Fibroblast of lung (primary cell): ENCODE results near the gene APBA2. TPM values are rescaled to one million over a fixed set of nuclear protein-coding genes. Genes with fewer than 3 reads are reported as not detected.

Experiments
- DNase-seq, 2 donors: peaks; one replicate each; pipeline versions ENCODE4 v3.0.0 to v3.0.0-alpha.2; 2010; ENCODE audit warnings: low read depth in 2 of 2
- H2AFZ ChIP-seq: 2 replicates; pipeline ENCODE4 v1.5.1; 2012; ENCODE audit warnings: low read length, control low read depth, inconsistent platforms
- H3K27ac ChIP-seq: 2 replicates; pipeline ENCODE4 v1.5.1; 2011; ENCODE audit warnings: low read length, control low read depth; ENCODE audit not compliant: insufficient read depth
- H3K27me3 ChIP-seq: 2 replicates; pipeline ENCODE4 v1.5.1; 2011; ENCODE audit warnings: mild to moderate bottlenecking, low read length; ENCODE audit not compliant: control insufficient read depth, insufficient read depth
- H3K36me3 ChIP-seq: 2 replicates; pipeline ENCODE4 v1.5.1; 2011; ENCODE audit warnings: low read length; ENCODE audit not compliant: control insufficient read depth, insufficient read depth
- H3K4me1 ChIP-seq: 2 replicates; pipeline ENCODE4 v1.5.1; 2011; ENCODE audit warnings: low read length; ENCODE audit not compliant: control insufficient read depth, insufficient read depth; ENCODE audit errors: extremely low read depth
- H3K4me2 ChIP-seq: 2 replicates; pipeline ENCODE4 v1.5.1; 2011; ENCODE audit warnings: low read length, control low read depth; ENCODE audit not compliant: insufficient read depth; ENCODE audit errors: extremely low read depth
- H3K4me3 ChIP-seq, 4 experiments: fragments of 200-600 bp in 1 of 4; sonication (generic) in 1 of 4; replicated peaks in 1 of 4; 2 replicates each; pipeline ENCODE4 v1.5.1; 2011 to 2016; ENCODE audit warnings: low read length in 4 of 4, low read depth in 3 of 4, mild to moderate bottlenecking in 3 of 4, control low read depth in 2 of 4, inconsistent platforms in 1 of 4, mixed read lengths in 1 of 4; ENCODE audit not compliant: insufficient read depth in 1 of 4; ENCODE audit errors: control extremely low read depth in 1 of 4
- H3K79me2 ChIP-seq: 2 replicates; pipeline ENCODE4 v1.5.1; 2012; ENCODE audit warnings: mild to moderate bottlenecking, low read length, inconsistent platforms; ENCODE audit not compliant: control insufficient read depth, insufficient read depth
- H3K9ac ChIP-seq: 2 replicates; pipeline ENCODE4 v1.5.1; 2011; ENCODE audit warnings: mild to moderate bottlenecking, low read length, control low read depth; ENCODE audit not compliant: insufficient read depth
- H3K9me3 ChIP-seq: 2 replicates; pipeline ENCODE4 v1.5.1; 2012; ENCODE audit warnings: low read depth, low read length; ENCODE audit not compliant: control insufficient read depth, insufficient read depth
- H4K20me1 ChIP-seq: 2 replicates; pipeline ENCODE4 v1.5.1; 2011; ENCODE audit warnings: low read length; ENCODE audit not compliant: control insufficient read depth, insufficient read depth; ENCODE audit errors: extremely low read depth
- EZH2 ChIP-seq: IDR thresholded peaks from 2 replicates; pipeline ENCODE4 v1.5.1; 2012; ENCODE audit warnings: low read length, control low read depth, mild to moderate bottlenecking; ENCODE audit errors: missing control alignments
- polyA plus RNA-seq, 2 donors: library from polyadenylated mRNA; depleted of rRNA in 1 of 2; stranded (reverse) in 1 of 2; unstranded in 1 of 2; fragments of >200 nt; gene quantifications; 2 replicates each; pipeline ENCODE4 v1.2.1, GENCODE V29; 2011 to 2012; ENCODE audit warnings: missing spikeins in 1 of 2
- total RNA-seq: library from RNA; depleted of rRNA; stranded (reverse); fragments of >200 nt; gene quantifications from 2 replicates; pipeline ENCODE4 v1.2.1, GENCODE V29; 2014
- TF ChIP-seq, protein P1 (sequence below), 2 donors: IDR thresholded peaks in 1 of 2; conservative IDR thresholded peaks in 1 of 2; 1 replicate in 1 of 2; 2 replicates in 1 of 2; pipeline ENCODE4 v1.5.1; 2011 to 2012; ENCODE audit warnings: low read length in 2 of 2, control low read depth in 1 of 2, inconsistent platforms in 1 of 2, low read depth in 1 of 2, mild to moderate bottlenecking in 1 of 2

APBA2 gene
- total and polyA plus RNA-seq, 2 donors (not counting 1 experiment from before 2014, with no cell fraction given): 9.5 to 20.3 TPM

DNA sequence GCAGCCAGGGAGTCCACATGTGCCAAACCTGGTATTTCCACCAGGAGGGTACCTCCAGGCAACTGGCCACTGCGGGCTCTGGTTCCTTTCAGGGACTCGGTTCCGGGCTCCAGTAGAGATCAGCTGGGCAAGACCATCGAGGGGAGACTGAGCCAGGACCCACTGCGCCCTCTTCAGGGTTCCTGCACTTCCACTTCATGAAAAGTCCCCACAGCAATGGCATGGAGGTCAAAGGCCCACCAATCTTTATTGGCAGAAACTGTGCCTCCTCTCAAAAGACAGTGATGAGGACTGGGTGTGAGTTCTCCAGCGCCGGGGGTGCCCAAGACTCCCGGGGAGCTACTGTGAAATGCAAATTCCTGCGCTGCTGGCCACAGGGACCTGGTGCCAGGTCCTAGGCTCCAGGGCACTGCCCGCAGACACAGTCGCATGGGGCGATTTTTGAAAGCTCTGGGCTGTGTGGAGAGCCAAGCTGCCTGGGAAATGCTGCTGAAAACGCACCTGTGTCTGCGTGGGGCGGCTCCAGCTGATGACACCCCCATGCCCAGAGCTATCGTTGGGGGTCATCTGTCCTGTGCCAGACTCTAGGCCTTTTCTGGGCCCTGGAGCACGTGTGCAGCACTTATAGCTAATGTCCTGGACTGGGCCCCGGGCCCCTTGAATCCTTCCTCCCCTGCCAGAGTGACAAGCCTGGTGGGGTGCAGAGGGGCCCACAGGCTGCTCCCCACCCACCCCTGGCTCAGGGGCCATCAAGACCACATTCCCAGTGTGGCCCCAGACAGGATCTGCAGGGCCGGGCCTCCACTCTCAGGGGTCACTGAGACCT lies 239.8 kb downstream of the APBA2 start:
- Histone ChIP-seq H4K20me1 (no peaks in the 10 kb centered on the region), H3K4me1 (no peaks in the 10 kb centered on the region), H3K9ac (no peak overlapping the region), H3K27ac (no peak overlapping the region), H3K4me3 (no peak overlapping the region), H3K27me3 (peaks cover 2% of the 10 kb centered on the region), H3K9me3 (no peaks in the 10 kb centered on the region), H3K4me2 (no peak overlapping the region), H3K36me3 (no peaks in the 10 kb centered on the region), H2AFZ (no peak overlapping the region), H3K79me2 (no peaks in the 10 kb centered on the region)
- TF ChIP-seq EZH2: no peak
- TF ChIP-seq, protein P1, sequence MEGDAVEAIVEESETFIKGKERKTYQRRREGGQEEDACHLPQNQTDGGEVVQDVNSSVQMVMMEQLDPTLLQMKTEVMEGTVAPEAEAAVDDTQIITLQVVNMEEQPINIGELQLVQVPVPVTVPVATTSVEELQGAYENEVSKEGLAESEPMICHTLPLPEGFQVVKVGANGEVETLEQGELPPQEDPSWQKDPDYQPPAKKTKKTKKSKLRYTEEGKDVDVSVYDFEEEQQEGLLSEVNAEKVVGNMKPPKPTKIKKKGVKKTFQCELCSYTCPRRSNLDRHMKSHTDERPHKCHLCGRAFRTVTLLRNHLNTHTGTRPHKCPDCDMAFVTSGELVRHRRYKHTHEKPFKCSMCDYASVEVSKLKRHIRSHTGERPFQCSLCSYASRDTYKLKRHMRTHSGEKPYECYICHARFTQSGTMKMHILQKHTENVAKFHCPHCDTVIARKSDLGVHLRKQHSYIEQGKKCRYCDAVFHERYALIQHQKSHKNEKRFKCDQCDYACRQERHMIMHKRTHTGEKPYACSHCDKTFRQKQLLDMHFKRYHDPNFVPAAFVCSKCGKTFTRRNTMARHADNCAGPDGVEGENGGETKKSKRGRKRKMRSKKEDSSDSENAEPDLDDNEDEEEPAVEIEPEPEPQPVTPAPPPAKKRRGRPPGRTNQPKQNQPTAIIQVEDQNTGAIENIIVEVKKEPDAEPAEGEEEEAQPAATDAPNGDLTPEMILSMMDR (conservative IDR thresholded peaks at IDR 0.05 in 1 of 2, IDR thresholded peaks at IDR 0.05 in 1 of 2; ENCODE audit: low read depth in 1 of 2, low read length in 2 of 2): no peak
- DNase-seq: no peak

DNA sequence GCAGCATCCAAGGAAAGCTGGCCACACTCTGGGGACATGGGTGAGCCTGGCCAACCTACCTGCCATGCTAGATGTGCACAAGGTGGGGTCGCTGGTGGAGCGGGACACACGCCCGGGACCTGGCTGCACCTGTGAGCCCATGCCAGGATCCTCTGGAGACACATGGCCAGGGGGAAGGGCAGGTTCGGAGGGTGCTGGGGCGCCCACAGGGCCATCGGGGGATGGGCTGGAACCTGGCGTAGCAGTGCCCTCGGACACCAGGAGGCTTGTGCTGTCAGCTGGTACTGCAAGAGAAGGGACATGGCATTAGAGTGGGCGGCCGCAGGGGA lies 240.4 kb downstream of the APBA2 start:
- H3K27ac ChIP-seq: no peak overlapping the region
- no peak overlapping the region for H3K4me2 ChIP-seq
- H4K20me1 ChIP-seq: no peaks in the 10 kb centered on the region
- H3K9ac ChIP-seq: no peak overlapping the region
- H3K27me3 ChIP-seq: peaks cover 2% of the 10 kb centered on the region
- no peak overlapping the region for H2AFZ ChIP-seq
- no peak for DNase-seq
- H3K4me3 ChIP-seq: no peak overlapping the region
- no peaks in the 10 kb centered on the region for H3K4me1 ChIP-seq
- no peaks in the 10 kb centered on the region for H3K79me2 ChIP-seq
- H3K9me3 ChIP-seq: no peaks in the 10 kb centered on the region
- TF ChIP-seq, protein P1 (conservative IDR thresholded peaks at IDR 0.05 in 1 of 2, IDR thresholded peaks at IDR 0.05 in 1 of 2; ENCODE audit: low read depth in 1 of 2, low read length in 2 of 2): no peak
- no peak for TF ChIP-seq EZH2
- H3K36me3 ChIP-seq: no peaks in the 10 kb centered on the region

DNA sequence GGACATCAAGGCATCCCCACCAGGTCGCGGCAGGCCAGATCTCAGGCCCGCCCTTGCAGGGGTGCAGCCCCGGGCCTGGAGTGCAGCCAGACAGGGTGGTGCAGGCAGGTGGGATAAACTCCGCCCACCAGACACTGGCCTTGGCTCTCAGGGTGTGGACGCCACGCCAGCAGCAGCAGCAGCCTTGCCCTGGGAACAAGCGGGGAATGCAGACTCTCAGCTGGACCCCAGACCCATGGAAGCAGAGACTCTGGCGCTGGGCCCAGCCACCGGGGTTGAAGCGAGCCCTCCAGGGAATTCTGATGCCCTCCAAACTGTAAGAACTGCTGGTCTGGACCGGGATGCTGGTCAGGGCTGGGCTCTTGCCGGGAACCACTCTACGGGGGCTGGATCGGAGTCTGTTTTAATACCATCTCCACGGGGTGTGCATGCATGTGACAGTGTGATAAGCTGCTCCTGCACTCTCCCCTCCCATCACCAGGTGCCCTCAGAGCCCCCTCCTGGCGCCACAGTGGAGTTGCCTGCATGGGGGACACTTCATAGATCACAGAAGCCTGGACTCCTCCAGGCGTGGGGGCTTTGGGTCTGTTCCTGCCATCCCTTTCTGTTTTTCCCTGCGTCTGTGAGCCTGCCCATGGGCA lies 241.2 kb downstream of the APBA2 start:
- no peaks in the 10 kb centered on the region for H3K9me3 ChIP-seq
- no peak for DNase-seq

More for the DNA sequence above, 241.2 kb downstream of the APBA2 start:
- Histone ChIP-seq H4K20me1 (no peaks in the 10 kb centered on the region), H2AFZ (no peak overlapping the region), H3K4me2 (no peak overlapping the region), H3K36me3 (no peaks in the 10 kb centered on the region), H3K79me2 (no peaks in the 10 kb centered on the region), H3K9ac (no peak overlapping the region), H3K27me3 (peaks cover 2% of the 10 kb centered on the region), H3K4me3 (no peak overlapping the region), H3K27ac (no peak overlapping the region), H3K4me1 (no peaks in the 10 kb centered on the region)
- TF ChIP-seq EZH2: no peak
- TF ChIP-seq, protein P1 (conservative IDR thresholded peaks at IDR 0.05 in 1 of 2, IDR thresholded peaks at IDR 0.05 in 1 of 2; ENCODE audit: low read depth in 1 of 2, low read length in 2 of 2): no peak
